HG03460 (cell line): ENCODE measurements around the gene BLM.

Source experiments
- ATAC-seq: cut with Tn5 transposase; IDR thresholded peaks from one replicate; pipeline ENCODE4 v1.9.1; 2021; ENCODE audit not compliant: unreplicated experiment

BLM gene

GRCh38 chr15:90691369-90691768 is 25.8 kb upstream of the BLM start:
- ATAC-seq, result no peak

DNA sequence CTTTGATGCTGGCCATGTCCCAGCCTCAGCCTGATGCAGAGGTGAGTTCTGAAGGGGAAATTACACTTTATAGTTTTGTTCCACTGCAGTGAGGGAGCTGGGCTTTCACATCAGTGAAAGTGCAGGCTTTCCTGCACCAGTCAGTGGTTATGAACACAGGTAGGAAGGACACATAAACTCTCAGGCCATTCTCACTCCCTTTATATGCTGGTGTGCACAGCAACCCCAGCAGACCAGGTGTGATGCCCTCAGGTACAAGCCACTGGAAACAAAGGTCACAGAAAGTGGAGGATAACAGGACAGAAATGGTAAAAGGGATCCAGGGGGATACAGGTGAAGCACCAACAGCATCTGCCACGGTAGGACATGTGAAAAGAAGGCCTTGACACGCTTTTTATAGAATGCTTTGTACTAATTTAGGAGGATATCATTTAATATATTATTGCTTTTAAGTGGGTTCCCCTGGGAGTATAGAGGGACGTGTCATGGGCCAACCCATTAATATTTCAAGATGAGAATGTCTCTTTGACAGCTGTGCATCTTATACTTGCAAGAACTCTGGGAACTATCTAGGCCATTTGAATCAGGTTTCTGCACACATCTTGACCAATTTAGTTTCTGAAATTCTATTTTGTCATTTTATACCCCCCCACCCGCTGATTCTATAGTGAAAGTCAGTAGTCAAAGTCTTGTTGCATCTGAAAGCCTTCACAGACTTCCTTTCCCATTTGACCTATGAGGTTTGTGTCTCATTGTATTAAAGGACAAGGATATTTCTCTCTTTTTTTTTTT is 25.0 kb upstream of the BLM start:
- ATAC-seq, result peak; percentile 61

GRCh38 chr15:90694987-90695386 is 22.2 kb upstream of the BLM start:
- ATAC-seq, result no peak

DNA sequence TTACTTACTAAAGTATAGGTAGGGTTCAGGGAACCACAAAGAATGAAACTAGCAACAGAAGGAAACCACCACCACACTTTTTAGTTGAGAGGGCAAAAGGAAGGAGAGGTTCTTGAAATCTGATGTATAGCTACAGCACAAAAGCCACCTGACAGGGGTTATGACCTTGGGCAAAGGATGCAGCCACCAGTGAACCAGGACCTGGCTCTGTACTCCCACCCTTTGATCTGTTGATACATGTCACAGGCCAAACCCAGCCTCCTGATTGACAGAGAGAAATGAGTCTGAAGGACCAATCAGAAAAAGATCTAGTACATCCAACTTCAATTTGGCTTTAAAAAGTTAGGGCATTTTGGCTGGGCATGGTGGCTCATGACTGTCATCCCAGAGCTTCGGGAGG is 20.0 kb upstream of the BLM start:
- ATAC-seq, result no peak

DNA sequence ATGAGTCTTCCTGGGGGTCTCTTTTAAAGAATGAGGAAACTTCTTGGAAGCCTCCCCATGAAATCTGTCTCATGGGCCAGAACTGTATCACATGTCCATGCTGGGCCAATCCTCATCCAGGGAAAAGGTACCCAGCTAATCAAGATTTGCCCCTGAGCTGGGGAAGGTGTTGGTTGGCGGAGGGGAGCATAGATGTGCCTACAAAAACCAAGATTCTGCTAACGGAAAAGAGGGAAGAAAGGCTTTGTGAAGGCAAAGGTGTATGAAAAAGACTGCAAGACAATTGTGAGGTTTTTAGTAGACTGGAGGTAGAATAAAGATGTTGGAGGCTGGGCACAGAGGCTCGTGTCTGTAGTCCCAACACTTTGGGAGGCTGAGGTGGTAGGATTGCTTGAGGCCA is 18.5 kb upstream of the BLM start:
- no peak for ATAC-seq

- no peak for ATAC-seq
Measured at GRCh38 chr15:90701048-90701447, 16.1 kb upstream of the BLM start.

DNA sequence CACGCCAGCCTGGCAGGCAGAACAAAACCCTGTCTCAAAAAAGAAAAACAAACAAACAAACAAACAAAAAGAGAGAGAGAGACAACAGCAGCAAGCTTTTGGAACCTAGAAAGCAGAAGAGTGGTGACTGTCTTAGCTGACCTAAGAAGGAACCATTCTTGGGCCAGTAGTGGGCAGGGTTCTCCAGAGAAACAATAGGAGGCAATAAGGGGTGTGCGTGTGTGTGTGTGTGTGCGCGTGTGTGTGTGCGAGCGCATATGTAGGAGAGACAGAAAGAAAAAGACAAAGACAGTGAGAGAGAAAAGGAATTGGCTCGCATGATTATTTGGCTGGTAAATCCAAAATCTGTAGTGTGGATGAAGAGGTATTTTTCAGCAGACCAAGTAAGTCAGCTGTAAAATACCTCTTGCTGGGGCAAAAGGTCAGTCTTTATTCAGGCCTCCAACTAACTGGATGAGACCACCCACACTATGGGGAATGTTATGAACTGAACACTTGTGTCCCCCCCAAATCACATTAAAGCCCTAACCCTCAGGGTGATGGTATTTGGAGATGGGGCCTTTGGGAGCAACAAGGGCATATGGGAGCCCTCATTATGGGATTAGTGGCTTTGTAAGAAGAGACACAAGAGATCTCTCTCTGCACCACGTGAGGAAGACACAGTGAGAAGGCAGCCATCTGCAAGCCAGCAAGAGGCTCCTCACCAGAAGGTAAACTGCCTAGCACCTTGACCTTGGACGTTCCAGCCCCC is 15.1 kb upstream of the BLM start:
- no peak for ATAC-seq

- ATAC-seq, result no peak
Measured at GRCh38 chr15:90703455-90703854, 13.7 kb upstream of the BLM start.

GRCh38 chr15:90705212-90705611 is 11.9 kb upstream of the BLM start:
- ATAC-seq, result no peak

GRCh38 chr15:90706394-90707327 is 10.5 kb upstream of the BLM start:
- ATAC-seq, result no peak

GRCh38 chr15:90707489-90707888 is 9.7 kb upstream of the BLM start:
- no peak for ATAC-seq

DNA sequence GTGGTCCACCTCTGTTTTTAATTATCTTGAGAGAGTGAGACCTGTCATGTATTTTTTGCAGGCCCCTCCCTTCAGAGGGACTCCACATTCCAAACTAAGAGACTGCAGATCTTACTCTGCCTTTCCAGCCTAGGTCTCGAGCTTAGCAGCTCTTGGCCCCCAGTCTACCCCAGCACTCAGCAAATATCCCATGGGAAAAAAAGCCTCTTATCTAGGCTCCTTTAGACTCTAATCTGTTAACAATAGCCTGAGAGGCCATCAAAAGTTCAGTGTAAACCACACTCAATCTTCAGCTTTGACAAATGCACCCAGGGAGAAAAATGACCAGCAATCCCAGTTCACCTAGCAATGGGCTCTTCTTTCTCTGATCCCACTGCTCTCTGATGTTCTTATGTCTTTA is 8.6 kb upstream of the BLM start:
- ATAC-seq, result no peak

GRCh38 chr15:90709278-90709677 is 7.9 kb upstream of the BLM start:
- no peak for ATAC-seq

DNA sequence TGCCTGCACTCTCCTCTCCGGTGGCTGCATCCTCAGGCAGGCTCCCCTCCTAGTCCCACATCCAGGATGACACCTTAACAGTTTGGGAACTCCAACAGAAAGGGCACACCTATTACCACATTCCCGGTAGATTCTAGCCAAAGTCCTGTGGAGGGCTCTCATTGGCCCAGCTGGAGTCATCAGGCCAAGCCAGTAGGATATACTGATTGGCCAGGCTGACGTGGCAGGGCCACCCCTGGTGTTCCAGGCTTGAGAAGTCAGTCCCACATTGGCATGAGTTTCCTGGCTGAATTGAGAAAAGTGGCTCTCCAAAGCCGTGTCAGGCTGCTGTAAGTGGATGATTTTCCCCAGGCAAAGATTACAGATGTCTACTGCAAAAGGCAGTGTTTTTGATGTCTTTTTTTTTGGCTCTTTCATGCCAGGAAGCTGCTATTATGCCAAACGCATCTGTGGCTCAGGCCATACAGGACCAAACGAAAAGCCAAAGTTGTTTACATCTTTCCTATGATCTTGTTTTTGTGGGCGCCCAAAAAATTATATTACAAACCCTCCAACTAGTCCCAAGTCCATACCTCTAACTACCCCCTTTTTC is 6.6 kb upstream of the BLM start:
- no peak for ATAC-seq

DNA sequence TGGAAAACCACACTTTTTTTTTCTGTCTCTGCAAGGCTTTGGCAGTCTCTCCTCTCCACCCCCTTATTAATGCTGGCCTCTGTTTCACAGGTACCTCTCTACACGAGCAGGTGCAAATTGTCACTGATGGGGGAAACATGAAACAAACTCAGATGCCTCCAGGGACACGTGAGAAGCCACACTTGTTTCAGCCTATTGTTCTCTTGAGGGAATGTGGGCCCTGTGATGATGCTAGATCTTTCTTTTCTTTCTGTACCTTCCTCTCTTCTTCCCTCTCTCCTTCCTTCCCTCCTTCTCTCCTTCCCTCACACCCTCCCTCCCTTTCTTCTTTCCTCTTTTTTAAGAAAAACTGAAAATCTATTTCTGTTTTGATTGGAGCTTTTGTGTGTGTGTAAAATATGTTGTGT is 5.7 kb upstream of the BLM start:
- no peak for ATAC-seq

- no peak for ATAC-seq
Measured at GRCh38 chr15:90711842-90712241, 5.3 kb upstream of the BLM start.

DNA sequence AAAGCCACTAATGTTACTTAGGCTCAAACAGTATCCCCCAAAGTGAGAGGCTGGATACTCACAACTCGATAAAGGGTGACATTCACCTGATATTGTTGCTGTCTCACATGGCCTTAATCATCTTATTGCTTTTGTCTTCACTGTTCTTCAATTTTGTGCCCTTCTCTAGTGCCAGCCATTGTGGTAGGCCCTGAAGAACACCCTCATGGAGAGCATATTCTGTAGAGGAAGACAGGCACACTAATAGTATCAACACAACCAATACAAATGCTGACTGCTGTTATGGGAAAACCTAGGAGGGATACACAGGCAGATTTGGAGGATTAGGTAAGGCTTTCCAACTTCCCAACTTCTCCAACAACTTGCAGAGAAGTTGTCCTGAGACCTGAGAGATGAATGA is 4.1 kb upstream of the BLM start:
- no peak for ATAC-seq

GRCh38 chr15:90716317-90716975 is 700 bp upstream of the BLM start:
- no peak for ATAC-seq

- ATAC-seq, result no peak
Measured at GRCh38 chr15:90718232-90718631, 1.1 kb downstream of the BLM start.

GRCh38 chr15:90720131-90720530 is 3.0 kb downstream of the BLM start:
- no peak for ATAC-seq

DNA sequence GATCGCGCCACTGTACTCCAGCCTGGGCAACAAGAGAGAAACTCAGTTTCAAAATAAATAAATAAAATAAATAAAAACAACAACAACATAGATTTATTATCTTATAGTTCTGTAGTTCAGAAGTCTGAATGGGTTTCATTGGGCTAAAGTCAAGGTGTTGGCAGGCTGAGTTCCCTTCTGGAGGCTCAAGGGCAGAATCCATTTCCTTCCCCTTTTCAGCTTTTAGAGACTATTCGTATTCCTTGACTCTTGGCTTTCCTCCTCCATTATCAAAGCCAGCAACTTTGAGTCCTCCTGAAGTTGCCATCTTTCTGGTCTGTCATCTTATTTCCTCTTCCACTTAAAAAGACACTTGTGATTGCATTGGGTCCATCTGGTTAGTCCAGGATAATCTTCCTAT is 12.1 kb downstream of the BLM start:
- ATAC-seq, result no peak
